Uterus (tissue), 2 donors: Measurements from ENCODE around the gene MAP4K3.

Experiments
- POLR2A ChIP-seq, 2 donors: fragments of 450-650 bp; IDR thresholded peaks; one replicate each; pipeline ENCODE4 v1.6.1; 2016; ENCODE audit warnings: antibody characterized with exemption in 2 of 2, mild to moderate bottlenecking in 1 of 2, moderate library complexity in 1 of 2
- TF ChIP-seq, protein P1 (sequence below), 4 experiments: fragments of 200-600 bp in 2 of 4; fragments of 450-650 bp in 2 of 4; sonication (generic) in 2 of 4; IDR thresholded peaks; one replicate each; pipeline ENCODE4 v1.5.1; 2016 to 2019; ENCODE audit warnings: antibody characterized with exemption in 4 of 4, mild to moderate bottlenecking in 2 of 4, moderate library complexity in 1 of 4

DNA sequence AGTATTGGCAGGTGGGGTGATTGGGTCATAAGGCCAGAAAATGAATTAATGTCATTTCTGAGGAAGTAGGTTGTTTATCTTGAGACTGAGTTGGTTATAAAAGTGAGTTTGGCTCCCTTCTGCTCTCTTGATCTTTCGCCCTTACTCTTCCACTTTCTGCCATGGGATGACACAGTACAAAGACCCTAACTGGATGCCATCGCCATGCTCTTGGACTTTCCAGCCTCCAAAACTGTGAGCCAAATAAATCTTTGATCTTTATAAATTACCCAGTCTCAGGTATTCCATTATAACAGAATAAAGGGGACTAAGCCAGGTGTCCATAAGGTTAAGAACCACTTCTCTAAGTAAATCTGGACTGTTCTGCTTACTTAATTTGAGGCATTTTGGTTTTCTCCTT, 44.4 kb downstream of the MAP4K3 start:
- TF ChIP-seq, protein P1, sequence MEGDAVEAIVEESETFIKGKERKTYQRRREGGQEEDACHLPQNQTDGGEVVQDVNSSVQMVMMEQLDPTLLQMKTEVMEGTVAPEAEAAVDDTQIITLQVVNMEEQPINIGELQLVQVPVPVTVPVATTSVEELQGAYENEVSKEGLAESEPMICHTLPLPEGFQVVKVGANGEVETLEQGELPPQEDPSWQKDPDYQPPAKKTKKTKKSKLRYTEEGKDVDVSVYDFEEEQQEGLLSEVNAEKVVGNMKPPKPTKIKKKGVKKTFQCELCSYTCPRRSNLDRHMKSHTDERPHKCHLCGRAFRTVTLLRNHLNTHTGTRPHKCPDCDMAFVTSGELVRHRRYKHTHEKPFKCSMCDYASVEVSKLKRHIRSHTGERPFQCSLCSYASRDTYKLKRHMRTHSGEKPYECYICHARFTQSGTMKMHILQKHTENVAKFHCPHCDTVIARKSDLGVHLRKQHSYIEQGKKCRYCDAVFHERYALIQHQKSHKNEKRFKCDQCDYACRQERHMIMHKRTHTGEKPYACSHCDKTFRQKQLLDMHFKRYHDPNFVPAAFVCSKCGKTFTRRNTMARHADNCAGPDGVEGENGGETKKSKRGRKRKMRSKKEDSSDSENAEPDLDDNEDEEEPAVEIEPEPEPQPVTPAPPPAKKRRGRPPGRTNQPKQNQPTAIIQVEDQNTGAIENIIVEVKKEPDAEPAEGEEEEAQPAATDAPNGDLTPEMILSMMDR (IDR thresholded peaks at IDR 0.05): no peak
- no peak for TF ChIP-seq POLR2A (IDR thresholded peaks at IDR 0.05)
